HEK293T (cell line): ENCODE measurements around the gene IL12RB2.

Experiments
- ARNT ChIP-seq: fragments of 450-650 bp; IDR thresholded peaks from 2 replicates; pipeline ENCODE4 v1.6.1; 2017; ENCODE audit warnings: mild to moderate bottlenecking
- BHLHE40 ChIP-seq: fragments of 450-650 bp; IDR thresholded peaks from 2 replicates; pipeline ENCODE4 v1.6.1; 2016; ENCODE audit warnings: mild to moderate bottlenecking, moderate library complexity, borderline replicate concordance
- CTBP1 ChIP-seq: fragments of 450-650 bp; IDR thresholded peaks from 2 replicates; pipeline ENCODE4 v1.6.1; 2016; ENCODE audit warnings: borderline replicate concordance
- ELF4 ChIP-seq: fragments of 450-650 bp; IDR thresholded peaks from 2 replicates; pipeline ENCODE4 v1.6.1; 2017; ENCODE audit warnings: antibody characterized with exemption
- FOXA1 ChIP-seq: fragments of 450-650 bp; IDR thresholded peaks from 2 replicates; pipeline ENCODE4 v1.6.1; 2016; ENCODE audit warnings: mild to moderate bottlenecking
- FOXK2 ChIP-seq: fragments of 450-650 bp; IDR thresholded peaks from 2 replicates; pipeline ENCODE4 v1.6.1; 2016; ENCODE audit warnings: mild to moderate bottlenecking
- HDGF ChIP-seq: fragments of 450-650 bp; IDR thresholded peaks from 2 replicates; pipeline ENCODE4 v1.6.1; 2017; ENCODE audit warnings: antibody characterized with exemption, borderline replicate concordance
- NFRKB ChIP-seq: fragments of 450-650 bp; IDR thresholded peaks from 2 replicates; pipeline ENCODE4 v1.6.1; 2016; ENCODE audit warnings: mild to moderate bottlenecking, moderate library complexity
- PKNOX1 ChIP-seq: fragments of 450-650 bp; IDR thresholded peaks from 2 replicates; pipeline ENCODE4 v1.6.1; 2016
- SP1 ChIP-seq: fragments of 450-650 bp; IDR thresholded peaks from 2 replicates; pipeline ENCODE4 v1.6.1; 2017
- TARDBP ChIP-seq: fragments of 450-650 bp; IDR thresholded peaks from 2 replicates; pipeline ENCODE4 v1.6.1; 2016

GRCh38 chr1:67316180-67316902 is 8.7 kb downstream of the IL12RB2 start:
- TF ChIP-seq TARDBP (no peak), FOXK2 (no peak), FOXA1 (no peak), SP1 (no peak), NFRKB (no peak), ELF4 (no peak), BHLHE40 (no peak), PKNOX1 (no peak), ARNT (no peak), CTBP1 (no peak), HDGF (no peak)
